Measurements from ENCODE around the gene GOLGA6A.

Gene GOLGA6A

GRCh38 chr15:74035121-74036017 lies 47.0 kb downstream of the GOLGA6A start:
- no peak for DNase-seq

- no peak for DNase-seq
These were observed 48.1 kb downstream of the GOLGA6A start for GRCh38 chr15:74034206-74034755.

- no peak for DNase-seq
These were observed 49.5 kb downstream of the GOLGA6A start for GRCh38 chr15:74032606-74033561.

GRCh38 chr15:74032046-74032445 lies 50.3 kb downstream of the GOLGA6A start:
- DNase-seq: no peak

GRCh38 chr15:74028646-74029045 lies 53.7 kb downstream of the GOLGA6A start:
- no peak for DNase-seq

GRCh38 chr15:74027688-74028087 lies 54.7 kb downstream of the GOLGA6A start:
- no peak for DNase-seq

GRCh38 chr15:74025436-74025835 lies 56.9 kb downstream of the GOLGA6A start:
- DNase-seq: no peak

- no peak for DNase-seq
These were observed 57.7 kb downstream of the GOLGA6A start for GRCh38 chr15:74024687-74025086.

- DNase-seq: no peak
These were observed 59.5 kb downstream of the GOLGA6A start for GRCh38 chr15:74022706-74023470.
